Glutamatergic neuron (in vitro differentiated cells): Measurements from ENCODE around the gene NID2. TPM values are rescaled to one million over a fixed set of nuclear protein-coding genes. Genes with fewer than 3 reads are reported as not detected.

Experiments
- DNase-seq: peaks from one replicate; pipeline ENCODE4 v3.0.0; 2022
- H3K27ac Mint-ChIP-seq: one replicate; pipeline ENCODE4 v1.8.0; 2020; ENCODE audit warnings: mild to moderate bottlenecking, mixed read lengths, inconsistent platforms; ENCODE audit not compliant: unreplicated experiment
- H3K27me3 Mint-ChIP-seq: one replicate; pipeline ENCODE4 v1.8.0; 2020; ENCODE audit warnings: mild to moderate bottlenecking, moderate library complexity, mixed read lengths, inconsistent platforms; ENCODE audit not compliant: unreplicated experiment
- H3K36me3 Mint-ChIP-seq: one replicate; pipeline ENCODE4 v1.8.0; 2020; ENCODE audit warnings: mild to moderate bottlenecking, mixed read lengths, inconsistent platforms; ENCODE audit not compliant: unreplicated experiment
- H3K4me1 Mint-ChIP-seq: one replicate; pipeline ENCODE4 v1.8.0; 2020; ENCODE audit warnings: mild to moderate bottlenecking, low read depth, mixed read lengths, inconsistent platforms; ENCODE audit not compliant: unreplicated experiment
- H3K4me3 Mint-ChIP-seq: one replicate; pipeline ENCODE4 v1.8.0; 2020; ENCODE audit warnings: mild to moderate bottlenecking, mixed read lengths, inconsistent platforms; ENCODE audit not compliant: unreplicated experiment
- H3K9me3 Mint-ChIP-seq: one replicate; pipeline ENCODE4 v1.8.0; 2020; ENCODE audit warnings: mild to moderate bottlenecking, moderate library complexity, mixed read lengths, inconsistent platforms; ENCODE audit not compliant: unreplicated experiment
- total RNA-seq: library from RNA; stranded (reverse); fragmentation: NEBNext Ultra II Directional; extraction: Animal tissue kit (Norgen Biotek cat#: 25700); gene quantifications from one replicate; pipeline ENCODE4 v1.2.1, GENCODE V29; 2021; ENCODE audit not compliant: unreplicated experiment
- TF ChIP-seq, protein P1 (sequence below): fragments of 200-600 bp; sonication (generic); IDR thresholded peaks from one replicate; pipeline ENCODE4 v1.5.0; 2021; ENCODE audit not compliant: partially characterized antibody, unreplicated experiment

The NID2 gene
- total RNA-seq, 1 donor from 2014 or later, result 2.6 TPM

DNA sequence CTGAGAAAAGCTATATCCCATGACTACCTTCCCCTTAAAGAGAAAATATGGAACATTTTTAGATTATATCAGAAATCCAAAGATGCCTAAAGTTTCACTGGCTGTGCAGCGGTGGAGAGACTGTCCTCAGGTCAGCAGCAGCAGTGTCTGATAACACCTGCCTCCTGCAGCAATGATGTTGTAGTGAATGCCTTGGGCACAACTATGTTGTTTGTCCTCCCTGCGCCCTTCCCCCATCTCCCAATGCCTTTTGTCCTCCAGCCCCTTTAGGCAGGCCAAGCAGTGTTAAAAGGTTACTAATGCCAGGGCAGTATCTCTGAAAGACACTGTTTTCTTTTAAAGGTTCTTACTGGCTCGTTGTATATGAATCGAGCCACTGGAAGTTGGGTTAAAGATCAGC is 66.3 kb downstream of the NID2 start:
- Mint-ChIP-seq H3K36me3 (no peaks in the 10 kb centered on the region), H3K27ac (no peak overlapping the region), H3K27me3 (no peaks in the 10 kb centered on the region), H3K9me3 (no peaks in the 10 kb centered on the region), H3K4me1 (no peaks in the 10 kb centered on the region), H3K4me3 (no peak overlapping the region)
- no peak for DNase-seq
- TF ChIP-seq, protein P1, sequence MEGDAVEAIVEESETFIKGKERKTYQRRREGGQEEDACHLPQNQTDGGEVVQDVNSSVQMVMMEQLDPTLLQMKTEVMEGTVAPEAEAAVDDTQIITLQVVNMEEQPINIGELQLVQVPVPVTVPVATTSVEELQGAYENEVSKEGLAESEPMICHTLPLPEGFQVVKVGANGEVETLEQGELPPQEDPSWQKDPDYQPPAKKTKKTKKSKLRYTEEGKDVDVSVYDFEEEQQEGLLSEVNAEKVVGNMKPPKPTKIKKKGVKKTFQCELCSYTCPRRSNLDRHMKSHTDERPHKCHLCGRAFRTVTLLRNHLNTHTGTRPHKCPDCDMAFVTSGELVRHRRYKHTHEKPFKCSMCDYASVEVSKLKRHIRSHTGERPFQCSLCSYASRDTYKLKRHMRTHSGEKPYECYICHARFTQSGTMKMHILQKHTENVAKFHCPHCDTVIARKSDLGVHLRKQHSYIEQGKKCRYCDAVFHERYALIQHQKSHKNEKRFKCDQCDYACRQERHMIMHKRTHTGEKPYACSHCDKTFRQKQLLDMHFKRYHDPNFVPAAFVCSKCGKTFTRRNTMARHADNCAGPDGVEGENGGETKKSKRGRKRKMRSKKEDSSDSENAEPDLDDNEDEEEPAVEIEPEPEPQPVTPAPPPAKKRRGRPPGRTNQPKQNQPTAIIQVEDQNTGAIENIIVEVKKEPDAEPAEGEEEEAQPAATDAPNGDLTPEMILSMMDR, result no peak

DNA sequence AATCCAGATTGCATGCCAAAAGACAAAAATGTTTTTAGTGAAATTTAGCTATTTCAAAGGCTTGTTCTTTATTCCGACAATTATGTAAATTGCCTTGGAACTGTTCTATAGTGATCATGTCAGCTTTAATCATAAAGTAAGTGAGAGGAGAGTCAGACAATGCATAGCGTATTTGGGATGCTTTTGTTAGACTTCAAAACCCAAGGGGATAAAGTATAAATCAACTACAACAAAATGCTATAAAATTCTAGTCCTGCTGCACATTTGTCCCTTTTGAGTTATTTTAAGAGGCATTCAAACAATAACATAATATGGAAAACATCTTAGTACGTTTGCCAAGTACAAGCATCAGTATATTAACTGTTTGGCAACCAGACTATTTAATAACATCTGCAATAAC is 68.2 kb downstream of the NID2 start:
- TF ChIP-seq, protein P1, result no peak
- H3K4me1 Mint-ChIP-seq, result no peaks in the 10 kb centered on the region
- H3K27ac Mint-ChIP-seq, result no peak overlapping the region
- H3K9me3 Mint-ChIP-seq, result no peaks in the 10 kb centered on the region
- no peaks in the 10 kb centered on the region for H3K36me3 Mint-ChIP-seq
- no peak for DNase-seq
- H3K27me3 Mint-ChIP-seq, result no peaks in the 10 kb centered on the region
- H3K4me3 Mint-ChIP-seq, result no peak overlapping the region

DNA sequence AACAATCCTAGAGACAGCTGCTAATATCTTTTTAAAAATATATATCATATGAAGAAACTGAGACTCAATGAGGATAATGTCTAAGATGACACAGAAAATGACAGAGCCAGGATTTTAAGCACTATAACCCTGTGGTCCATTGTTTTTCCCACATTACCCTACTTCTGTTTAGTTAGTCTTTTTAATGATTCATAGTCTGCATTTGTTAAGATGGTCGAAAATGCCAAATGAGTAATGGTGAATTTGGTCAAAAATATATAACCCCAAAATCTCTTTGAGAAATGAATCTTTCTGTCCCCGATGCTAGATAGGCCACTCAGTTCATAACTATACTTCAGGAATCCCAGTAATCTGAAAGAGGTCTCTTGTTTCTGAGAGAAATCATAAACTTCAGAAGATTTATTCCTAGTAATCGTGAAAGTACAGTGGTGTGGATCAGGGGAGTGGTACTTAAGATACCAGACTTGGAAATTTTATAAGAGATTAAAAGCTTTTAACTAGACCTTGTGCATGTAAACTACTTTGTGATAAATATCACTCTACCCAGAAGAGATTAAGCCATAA is 68.8 kb downstream of the NID2 start:
- Mint-ChIP-seq H3K36me3 (no peaks in the 10 kb centered on the region), H3K4me3 (no peak overlapping the region), H3K4me1 (no peaks in the 10 kb centered on the region), H3K27ac (no peak overlapping the region), H3K9me3 (no peaks in the 10 kb centered on the region), H3K27me3 (no peaks in the 10 kb centered on the region)
- DNase-seq, result no peak
- TF ChIP-seq, protein P1, result no peak

DNA sequence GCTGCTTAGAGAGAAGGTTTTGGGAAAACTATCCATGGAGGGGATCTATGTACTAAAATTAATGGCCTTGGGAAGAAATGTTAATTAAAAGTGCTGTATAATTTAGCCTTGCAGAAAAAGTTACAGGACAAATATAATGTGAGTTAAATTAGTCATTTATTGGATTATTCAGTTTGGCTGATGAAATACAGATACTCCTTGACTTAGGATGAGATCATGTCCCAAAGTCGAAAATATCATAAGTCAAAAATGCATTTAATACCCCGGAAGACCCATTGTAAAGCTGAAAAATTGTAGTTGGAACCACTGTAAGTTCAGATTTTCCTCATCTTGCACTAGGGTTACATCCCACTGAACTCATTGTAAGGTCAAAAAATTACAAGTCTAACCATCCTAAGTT is 69.8 kb downstream of the NID2 start:
- Mint-ChIP-seq H3K4me1 (no peaks in the 10 kb centered on the region), H3K36me3 (no peaks in the 10 kb centered on the region), H3K27ac (no peak overlapping the region), H3K4me3 (no peak overlapping the region), H3K9me3 (no peaks in the 10 kb centered on the region), H3K27me3 (no peaks in the 10 kb centered on the region)
- TF ChIP-seq, protein P1, result no peak
- no peak for DNase-seq

DNA sequence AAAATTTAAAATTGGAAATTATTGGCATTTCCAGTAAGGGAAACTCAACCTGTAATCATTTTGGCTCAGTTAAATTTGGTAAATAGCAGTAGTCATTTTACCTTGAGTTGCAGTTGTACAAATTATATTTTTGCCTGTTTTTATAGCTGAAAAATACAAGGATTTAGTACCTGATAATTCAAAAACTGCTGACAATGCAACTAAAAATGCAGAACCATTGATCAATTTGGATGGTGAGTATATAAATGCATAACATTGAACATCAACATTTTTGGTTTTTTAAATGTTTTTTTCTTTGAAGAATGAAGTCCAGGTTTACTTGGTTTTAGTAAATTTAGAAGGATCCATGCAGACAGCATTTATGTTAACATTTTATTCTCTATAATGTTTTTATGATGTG is 70.5 kb downstream of the NID2 start:
- Mint-ChIP-seq H3K9me3 (no peaks in the 10 kb centered on the region), H3K27ac (no peak overlapping the region), H3K4me3 (no peak overlapping the region), H3K27me3 (no peaks in the 10 kb centered on the region), H3K36me3 (no peaks in the 10 kb centered on the region), H3K4me1 (no peaks in the 10 kb centered on the region)
- TF ChIP-seq, protein P1, result no peak
- DNase-seq, result no peak
